Activated effector memory CD4-positive, alpha-beta T cell treated with Interleukin-2 at 50 U/mL for 16 hours (primary cell): ENCODE data around the gene MIAT.
"Not testable (repeated sequence)": the region's sequence is repeated elsewhere in the genome, so short reads cannot be mapped to it uniquely, and the experiment has no call there.

Source experiments
- DNase-seq: peaks from one replicate; pipeline ENCODE4 v3.0.0-alpha.2; 2020

The MIAT gene

GRCh38 chr22:26656891-26657851 is at the start of gene MIAT:
MIAT (plus strand) TSS chr22:26657588.
- peak; percentile 64 for DNase-seq

- no peak for DNase-seq
These were observed 49.3 kb upstream of the MIAT start for GRCh38 chr22:26608129-26608528.

GRCh38 chr22:26609287-26609686 is 48.1 kb upstream of the MIAT start:
- DNase-seq, result no peak

- DNase-seq, result peak; percentile 32
These were observed 47.1 kb upstream of the MIAT start for GRCh38 chr22:26610072-26610958.

DNA sequence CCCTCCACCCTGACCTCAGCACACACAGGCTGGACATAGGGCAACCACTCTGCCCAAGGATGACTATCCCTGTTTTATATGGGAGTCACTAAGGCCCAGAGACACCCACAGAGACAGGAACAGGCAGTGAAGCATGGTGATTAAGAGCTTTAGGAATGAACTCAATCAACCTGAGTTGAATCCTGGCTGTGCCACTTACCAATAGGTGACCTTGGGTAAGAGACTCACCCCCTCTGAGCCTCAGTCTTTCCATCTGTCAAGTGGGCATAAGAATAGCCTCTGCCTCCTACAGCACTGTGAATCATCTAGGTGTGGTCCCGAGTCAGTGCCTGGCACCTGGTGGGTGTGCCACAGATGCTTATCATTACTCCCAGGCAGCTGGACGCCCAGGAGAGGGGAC is 46.4 kb upstream of the MIAT start:
- DNase-seq, result no peak

DNA sequence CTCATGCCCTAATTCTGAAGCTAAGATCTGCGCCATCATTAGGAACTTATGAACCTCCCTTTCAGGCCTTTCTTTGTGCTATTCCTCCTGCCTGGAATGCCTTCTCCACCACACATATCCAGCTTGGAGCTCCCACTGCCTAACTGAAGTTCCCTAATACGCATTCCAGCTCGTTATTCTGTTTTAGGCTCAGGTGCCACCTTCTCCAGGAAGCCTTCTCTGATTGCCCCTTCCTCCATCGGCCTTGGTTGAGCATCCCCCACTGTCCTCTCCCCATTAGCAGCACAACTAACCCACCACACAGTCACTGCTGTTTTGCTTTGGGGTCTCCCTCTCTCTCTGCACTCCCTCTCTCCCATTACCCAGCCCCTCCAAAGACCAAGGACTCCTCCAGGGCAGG is 44.7 kb upstream of the MIAT start:
- DNase-seq, result no peak

DNA sequence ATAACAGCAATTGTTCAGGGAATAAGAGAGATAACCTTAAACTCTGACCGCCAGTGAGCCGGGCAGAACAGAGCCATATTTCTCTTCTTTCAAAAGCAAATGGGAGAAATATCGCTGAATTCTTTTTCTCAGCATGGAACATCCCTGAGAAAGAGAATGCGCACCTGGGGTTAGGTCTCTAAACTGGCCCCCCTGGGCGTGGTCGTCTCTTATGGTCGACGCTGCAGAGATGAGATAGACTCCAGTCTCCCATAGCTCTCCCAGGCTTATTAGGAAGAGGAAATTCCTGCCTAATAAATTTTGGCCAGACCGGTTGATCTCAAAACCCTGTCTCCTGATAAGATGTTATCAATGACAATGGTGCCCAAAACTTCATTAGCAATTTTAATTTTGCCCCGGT is 43.6 kb upstream of the MIAT start:
- DNase-seq, result not testable (repeated sequence)

GRCh38 chr22:26614322-26614721 is 43.1 kb upstream of the MIAT start:
- DNase-seq, result no peak

GRCh38 chr22:26615149-26615548 is 42.2 kb upstream of the MIAT start:
- DNase-seq, result no peak

DNA sequence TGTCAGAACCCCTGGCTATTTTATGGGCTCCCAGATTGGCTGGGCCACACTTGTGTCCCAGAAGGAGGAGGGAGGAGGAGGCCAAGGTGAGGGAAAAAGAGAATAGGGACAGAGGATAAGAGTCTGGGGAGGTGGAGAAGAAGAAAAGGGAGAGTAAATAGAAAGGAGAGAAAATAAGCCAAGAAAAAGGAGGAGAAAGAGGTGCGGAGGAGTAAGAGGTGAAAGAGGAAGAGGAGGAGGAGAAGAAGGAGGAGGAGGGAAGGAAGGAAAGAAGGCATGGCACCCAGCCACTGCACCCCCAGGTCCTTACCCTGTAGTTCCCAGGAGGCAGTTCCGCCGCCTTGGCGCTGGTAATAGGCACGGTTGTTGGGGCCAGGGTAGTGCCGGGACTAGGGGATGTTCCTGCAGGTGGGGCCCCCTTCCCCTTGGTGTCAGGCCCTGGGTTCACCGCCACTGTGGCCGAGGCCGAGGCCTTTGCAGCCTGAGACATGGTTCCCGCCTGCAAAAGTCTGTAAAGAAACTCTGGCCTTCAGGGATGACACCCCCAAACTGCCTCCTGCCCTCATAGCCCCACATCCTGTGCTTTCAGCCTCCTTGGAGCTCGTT is 41.5 kb upstream of the MIAT start:
- no peak for DNase-seq

- no peak for DNase-seq
These were observed 40.7 kb upstream of the MIAT start for GRCh38 chr22:26616650-26617049.

DNA sequence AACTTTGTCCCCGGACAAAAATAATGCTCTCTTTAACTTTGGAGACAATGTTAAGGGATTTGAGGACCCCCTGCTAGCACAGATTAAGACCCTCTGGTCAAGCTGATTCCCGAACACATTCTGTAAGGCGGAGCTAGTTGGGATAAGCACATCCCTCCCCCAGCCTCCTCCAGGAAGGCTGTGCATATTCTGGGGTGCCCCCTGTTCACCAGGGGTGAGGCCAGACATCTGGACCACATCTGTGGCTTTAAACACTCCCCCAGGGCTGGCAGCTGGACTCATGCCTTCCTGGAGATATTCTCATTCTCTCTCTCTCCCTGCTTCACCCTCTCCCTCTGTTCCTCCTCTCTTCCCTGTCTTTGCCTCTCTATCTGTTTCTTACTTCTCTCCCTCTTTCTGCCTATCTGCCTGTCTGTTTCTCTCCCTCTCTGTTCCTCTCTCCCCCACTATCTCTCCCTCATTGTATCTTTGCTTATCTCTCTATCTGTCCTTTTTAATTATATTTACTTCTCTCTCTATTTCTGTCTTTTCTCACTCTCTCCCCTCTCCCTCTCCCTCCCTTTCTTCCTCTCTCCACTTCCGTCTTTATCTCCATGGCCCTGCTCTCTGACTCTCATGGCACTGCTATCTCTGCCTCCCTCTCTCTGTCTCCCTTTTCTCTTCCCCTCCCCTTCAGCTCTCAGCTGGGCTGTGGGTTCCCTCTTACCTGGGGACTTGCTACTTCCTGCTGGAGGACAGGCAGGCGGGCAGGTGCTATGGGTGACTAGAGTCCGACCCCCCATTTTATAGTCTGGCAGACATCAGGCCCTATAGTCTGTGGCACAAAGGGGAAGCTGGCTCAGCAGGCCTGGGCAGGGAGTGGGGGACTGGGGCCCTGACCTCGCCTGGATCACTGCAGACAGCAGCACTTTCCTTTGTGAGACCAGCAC is 39.9 kb upstream of the MIAT start, which contains the start of gene CRYBB1:
Gene CRYBB1, minus strand, starts transcription at position 757 of the 929 bp plus-strand sequence. CDS start 1,708 bp downstream, outside the sequence.
- DNase-seq, result no peak

- DNase-seq, result no peak
These were observed 38.9 kb upstream of the MIAT start for GRCh38 chr22:26618455-26618854.

DNA sequence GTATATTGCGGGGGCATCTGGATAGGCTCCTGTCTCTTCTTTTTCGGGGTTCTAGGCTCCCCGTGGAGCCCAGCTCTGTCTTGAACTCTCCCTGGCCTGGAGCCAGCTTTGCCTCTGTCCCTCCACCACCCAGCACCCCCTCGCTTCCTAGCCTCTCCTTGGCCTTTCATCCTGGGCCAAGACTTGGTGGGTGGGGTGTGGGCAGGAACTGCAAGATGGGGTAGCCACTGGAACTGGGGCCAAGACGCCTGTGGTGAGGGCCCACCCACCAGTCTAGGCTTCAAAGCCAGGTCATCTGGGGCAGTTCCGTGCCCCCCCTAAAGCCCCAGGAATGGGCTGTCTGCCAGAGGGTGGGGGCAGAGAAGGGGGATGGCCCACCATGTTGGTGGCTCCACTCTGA is 37.9 kb upstream of the MIAT start:
- DNase-seq, result no peak

DNA sequence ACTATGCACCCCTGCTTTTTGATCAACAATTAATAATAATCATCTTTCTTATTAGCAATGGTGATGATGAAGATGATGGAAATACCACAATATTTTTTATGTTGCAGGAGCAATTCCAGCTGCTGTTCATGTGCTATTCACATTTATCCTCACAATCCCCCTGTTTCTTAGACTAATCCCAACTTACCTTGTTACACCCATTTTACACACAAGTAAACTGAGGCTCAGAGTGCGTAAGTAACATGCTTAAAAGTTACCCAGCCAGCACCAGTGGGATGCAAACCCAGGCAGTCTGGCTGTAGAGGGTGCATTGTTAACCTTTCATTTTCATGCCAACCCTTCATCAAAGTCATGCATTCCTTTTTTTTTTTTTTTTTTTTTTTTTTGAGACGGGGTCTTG is 37.2 kb upstream of the MIAT start:
- DNase-seq, result no peak

DNA sequence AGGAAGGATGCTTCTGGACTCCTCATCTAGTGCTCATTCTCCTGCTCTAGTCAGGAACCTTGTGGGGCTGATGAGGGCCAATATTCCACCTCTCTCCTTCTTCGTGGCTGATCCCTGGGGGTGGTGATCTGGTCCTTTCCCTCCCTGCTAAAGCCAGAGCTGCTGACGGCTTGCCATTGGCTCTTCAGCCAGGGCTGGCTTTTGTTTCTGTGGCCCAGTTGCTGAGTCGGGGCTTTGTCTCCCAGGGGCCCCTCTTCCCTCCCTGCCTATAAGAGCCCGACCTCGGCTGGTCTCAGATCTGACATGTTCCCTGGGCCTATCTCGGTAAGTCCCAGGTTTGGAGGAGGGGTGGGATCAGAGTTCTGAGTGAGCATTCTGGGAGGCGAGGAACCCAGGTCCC is 35.7 kb upstream of the MIAT start, which contains the start of gene CRYBA4:
Gene CRYBA4, plus strand, starts transcription at position 301 of the 400 bp plus-strand sequence. CDS start 634 bp downstream, outside the sequence.
- no peak for DNase-seq

GRCh38 chr22:26623984-26624383 is 33.4 kb upstream of the MIAT start:
- no peak for DNase-seq

DNA sequence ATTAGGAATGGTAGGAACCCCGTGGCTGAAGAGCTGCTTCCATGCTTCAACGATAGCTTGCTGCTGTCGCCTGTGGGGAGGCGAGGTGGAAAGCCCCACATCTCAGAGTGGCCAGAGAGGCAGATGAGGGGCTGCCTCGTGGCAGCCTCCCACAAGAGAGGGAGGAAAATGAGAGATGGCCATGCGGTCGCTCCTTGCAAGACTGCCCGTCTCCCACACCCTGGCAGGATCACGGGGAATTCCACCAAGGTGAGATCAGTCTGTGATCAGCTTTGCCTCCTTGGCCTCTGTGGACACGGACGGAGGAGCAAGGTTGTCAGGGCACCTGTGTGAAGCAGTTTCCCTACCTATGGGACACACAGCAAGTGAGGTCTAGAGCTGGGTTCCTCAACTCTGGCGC is 32.6 kb upstream of the MIAT start:
- no peak for DNase-seq

DNA sequence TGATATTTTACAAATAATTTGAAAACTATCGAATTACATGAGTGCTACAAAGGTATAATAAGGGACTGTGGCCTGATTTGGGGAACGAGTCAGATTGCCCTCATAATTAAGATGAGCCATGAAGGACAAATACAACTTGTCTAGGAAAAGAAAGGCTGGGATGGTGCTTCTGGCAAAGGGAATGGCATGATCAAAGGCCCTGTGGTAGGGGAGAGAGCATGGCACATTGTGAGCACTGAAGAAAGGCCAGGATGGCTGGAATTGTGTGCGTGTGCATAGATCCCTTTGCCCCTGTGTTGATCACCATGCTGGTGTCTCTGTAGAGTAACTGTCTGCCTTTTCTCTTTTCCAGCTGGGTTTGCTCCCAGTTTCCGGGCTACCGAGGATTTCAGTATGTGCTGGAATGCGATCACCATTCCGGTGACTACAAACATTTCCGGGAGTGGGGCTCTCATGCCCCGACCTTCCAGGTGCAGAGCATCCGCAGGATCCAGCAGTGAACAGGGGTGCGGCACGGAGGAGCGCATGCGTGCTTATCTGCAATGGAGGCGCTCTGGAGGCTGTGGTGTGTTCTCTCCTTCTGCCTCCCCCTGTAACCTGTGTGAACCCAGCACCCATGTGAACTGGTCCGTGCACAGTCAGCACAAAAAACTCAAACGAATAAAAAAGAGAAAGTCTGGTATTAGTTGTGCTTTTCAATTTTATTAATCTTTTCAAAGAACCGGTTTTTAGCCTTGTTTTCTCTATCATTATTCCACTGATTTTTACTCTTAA is 27.2 kb upstream of the MIAT start:
- no peak for DNase-seq

GRCh38 chr22:26631282-26631681 is 26.1 kb upstream of the MIAT start:
- DNase-seq, result no peak
